Activated CD4-positive, alpha-beta T cell treated with anti-CD3 and anti-CD28 coated beads, Interleukin-2, Interleukin-4, amounts not matched to agents 100 ng/mL and 50 ng/mL, durations not matched to agents 16 hours and 8 hours (primary cell): Measurements from ENCODE around the gene OVOL1.

Experiments
- DNase-seq: peaks from one replicate; pipeline ENCODE4 v3.0.0-alpha.2; 2020; ENCODE audit warnings: low spot score

The OVOL1 gene

DNA sequence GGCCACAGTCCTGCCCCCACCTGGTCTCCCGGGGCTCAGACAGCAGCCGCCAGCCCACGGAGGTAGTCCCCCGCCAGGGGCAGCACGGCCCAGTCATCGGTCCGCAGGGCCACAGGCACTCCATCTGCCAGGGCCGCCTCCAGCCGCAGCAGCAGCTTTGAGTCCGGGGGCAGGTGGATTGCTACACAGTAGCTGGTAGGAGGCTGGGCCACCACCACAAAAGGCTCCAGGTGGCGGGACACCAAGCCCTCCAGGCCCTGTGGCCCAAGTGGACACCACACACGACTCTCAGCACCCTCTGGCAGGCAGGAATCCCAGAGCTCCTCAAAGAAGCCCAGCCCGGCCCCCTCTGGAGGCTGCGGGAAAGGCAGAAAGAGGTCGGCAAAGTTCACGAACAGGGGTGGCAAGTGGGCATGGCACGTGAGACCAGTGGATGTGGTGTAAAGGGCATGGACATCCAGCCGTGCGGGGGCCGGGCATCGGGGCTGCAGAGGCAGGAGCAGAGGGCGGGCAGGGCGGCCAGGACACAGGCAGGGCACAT, 9.0 kb upstream of the OVOL1 start:
- DNase-seq, result no peak

DNA sequence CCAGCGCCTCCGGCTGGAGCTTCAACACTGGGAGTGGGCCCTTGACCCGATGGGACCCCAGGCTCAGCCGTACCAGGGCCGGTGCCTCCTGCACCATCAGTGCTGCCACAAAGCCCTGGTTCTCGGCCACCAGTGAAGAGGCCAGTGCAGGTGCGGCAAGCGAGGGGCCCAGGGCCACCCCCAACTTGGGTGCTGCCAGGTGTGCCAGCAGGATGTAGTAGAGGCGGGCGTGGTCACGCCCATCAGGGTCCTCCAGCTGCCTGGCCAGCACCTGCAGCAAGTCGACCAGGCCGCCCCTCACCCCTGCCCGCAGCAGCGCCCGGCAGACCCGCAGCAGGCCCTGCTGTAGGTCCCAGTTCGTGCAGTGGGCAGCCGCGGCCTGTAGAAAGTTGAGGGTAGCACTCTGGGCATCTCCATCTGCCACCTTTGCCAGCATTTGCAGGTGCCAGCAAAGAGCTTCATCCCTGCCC, 8.4 kb upstream of the OVOL1 start:
- DNase-seq, result no peak

DNA sequence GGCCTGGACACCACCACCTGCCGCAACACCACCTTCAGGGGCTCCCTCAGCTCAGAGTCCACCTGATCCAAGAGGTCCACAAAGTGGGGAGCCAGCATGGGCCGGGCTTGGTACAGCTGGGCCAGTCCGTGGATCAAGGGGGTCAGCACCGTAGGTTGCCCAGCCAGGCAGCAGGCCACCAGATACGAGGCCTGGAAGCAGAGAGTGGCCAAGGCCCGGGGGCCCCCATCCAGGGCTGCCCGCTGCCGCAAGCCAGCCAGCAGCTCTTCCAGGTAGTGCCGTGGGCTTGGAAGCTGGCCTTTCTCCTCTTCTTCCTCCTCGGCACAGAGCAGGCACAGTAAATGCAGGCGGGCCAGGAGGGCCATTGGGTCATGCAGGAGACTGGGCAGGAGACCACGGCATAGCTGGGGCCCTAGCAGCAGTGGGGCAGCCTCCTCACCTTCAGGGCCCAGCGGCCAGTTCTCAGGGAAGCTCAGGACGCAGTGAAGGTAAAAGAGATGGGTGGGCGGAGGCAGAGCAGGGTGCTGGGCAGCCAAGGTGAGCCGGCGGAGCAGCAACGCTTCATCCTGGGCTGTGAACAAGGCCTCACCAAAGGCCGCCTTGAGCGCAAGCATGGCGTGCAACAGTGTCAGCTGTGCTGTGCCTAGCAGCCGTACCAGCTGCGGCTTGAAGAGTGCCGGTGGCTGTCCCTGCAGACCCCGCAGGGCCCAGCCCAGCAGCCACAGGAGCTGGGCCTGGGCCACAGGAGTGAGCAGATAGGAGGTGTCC, 7.8 kb upstream of the OVOL1 start:
- DNase-seq, result no peak

DNA sequence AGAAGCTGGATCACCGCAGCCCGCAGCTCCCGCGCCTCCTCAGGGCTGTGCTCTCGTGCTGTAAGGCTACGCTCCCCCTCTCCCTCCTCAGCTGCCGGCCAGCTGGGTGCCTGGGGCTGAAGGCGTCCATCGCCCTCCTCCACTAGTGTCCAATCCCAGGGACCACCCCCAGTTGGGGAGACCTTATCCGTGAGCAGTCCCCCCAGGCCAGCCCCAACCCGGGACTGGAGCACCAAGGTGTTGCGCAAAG, 7.3 kb upstream of the OVOL1 start:
- DNase-seq, result no peak

DNA sequence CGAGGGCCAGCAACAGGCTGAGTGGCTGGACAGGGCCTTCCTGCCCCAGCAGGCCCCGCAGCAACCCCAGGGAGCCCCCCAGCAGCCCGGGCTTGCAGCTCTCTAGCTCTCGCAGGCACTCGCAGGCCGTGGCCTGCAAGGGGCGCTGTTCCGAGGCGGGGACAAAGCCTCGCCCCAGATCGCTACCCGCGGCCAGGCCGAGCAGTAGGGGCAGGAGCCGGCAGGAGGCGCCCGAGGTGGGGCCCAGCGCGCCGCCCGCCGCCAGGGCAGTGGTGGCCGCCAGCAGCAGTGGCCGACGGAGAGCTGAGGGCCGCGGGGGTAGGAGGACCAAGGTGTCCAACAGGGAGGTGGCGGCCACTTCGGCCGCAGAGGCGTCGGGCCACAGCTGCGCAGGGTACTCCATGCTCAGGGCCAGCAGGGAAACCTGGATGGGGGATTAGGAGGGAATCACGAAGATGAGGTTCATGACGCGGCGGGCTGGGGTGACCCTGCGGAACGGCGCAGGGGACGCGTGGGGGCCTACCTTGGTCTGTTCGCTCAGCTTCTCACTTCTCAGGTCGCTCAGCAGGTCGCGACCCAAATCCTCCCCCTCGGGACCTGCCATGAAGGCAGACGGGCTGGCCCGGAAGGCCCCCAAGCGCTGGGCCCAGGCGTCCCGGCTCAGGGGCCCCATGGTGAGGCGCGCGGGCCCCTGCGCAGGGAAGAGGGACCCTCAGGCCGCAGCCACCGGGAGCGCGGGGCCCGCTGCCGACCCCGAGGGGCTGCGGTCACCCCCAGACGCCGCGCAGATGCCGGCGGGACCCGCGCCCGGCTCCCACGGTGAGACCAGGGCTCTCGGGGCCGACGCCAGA, 6.7 kb upstream of the OVOL1 start:
- DNase-seq, result peak; percentile 86

DNA sequence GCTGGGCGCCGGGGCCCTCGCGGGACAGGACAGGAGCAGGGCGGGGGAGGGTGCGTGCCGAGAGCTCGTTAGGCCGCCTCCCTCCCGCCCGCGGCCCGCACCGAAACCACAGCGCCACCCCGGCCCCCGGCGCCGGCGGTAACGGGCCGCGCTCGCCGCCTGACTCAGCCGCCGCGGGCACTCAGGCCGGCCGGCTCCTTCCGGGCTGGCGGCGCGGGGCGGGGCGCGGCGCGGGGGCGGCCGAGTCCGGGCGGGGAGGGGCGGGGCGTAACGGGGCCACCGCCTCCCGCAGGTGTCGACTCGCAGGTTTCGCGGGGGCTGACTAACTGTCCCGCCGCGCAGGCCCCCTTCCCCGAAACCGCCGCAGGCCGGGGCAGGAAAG, 6.1 kb upstream of the OVOL1 start, which contains the start of gene AP5B1:
Gene AP5B1, minus strand, starts transcription at position 207 of the 382 bp plus-strand sequence. CDS start 385 bp downstream, outside the sequence.
- DNase-seq, result peak; percentile 51

DNA sequence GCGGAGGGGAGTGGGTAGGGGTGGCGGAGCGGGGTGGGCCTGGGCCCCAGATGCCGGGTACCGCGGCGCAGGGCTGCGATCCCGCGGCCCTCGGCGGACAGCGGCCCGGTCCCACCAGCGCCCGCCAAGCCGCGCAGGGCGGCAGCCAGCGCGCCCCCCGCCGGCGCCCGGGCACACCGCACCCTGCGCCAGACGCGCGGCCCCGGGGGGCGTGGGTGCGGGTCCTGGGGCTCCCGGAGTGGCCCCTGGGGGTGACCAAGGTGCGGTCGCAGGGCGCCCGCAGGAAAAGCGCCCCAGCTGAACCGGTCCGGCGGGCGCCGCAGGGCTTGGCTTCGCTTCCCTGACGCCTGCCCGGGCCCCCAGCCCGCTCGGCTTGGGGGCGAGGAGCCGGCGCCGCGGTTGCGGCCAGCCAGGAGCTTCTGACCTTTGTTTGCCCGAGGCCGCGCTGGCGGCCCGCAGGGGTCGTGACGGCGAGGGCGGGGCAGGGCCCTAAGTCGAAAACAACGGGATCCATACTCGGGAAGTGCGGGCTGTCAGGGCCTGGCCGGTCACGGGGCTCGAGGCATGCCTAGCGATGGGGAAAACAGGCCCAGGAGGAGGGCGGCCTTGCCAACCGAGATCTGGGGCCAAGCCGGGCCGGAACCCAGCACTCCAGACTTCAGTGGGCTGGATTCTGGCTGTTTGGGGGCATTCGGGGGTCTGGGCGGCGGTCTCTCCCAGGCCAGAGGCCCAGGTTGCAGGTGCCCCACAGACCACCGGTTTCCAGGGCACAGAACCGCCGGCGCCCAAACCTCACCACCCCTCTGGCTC, 5.5 kb upstream of the OVOL1 start:
- no peak for DNase-seq

DNA sequence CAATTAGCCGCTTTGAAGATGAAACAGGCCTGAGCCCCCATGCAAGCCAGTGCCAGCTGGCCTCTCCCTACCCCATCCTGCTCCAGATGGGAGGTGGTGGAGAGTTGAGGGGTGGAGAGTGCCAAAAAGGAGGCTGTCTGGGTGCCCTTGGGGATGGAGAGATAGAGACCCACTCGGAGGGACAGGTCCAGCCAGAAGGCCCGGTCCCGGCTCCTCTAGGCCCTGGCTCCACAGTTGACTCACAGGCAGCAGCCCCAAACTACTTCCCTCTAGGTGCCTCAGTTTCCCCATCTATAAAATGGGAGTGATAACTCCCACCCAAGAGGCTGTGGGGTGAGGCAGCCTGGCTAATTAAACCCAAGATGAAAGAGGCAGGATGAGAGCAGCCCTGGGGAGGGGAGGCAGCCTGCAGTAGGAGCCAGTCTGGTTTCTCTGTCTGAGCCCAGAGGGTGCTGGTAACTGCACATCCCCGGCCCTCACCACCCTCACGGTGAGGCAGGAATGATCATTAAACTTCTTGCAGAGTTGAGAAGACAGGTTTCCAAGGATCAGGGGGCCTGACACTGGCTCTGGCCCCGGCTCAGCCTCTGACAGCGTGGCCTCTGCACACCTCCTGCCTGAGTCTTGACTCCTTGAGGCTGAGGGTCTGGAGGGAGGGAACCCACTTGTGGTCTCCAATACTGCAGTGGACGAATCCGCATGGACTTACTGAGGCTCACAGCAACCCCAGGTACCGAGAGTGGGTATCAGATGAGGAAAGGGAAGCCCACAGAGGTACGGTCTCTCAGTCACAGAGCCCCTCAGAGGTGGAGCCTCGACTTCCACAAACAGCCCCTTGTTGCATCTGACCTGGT, 4.7 kb upstream of the OVOL1 start:
- DNase-seq, result no peak

DNA sequence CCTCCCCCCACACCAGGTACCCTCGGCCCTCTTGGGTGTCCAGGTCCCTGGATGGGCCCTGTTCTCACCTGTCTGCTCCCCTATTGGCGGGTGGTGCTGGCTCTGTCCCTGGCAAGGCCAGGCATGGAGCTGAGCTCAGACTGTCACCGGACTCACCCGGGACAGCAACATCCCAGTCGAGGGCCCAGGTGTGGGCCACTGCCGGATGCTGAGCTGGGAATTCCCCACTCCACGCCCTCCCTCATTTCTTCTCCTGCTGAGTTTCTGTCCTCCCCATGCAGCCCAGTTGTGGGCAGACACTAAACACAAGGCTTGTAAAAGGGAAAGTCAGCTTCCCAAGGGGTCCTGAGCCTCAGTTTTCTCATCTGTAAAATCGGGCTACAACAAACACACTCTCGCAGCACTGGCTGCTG, 4.0 kb upstream of the OVOL1 start:
- no peak for DNase-seq

DNA sequence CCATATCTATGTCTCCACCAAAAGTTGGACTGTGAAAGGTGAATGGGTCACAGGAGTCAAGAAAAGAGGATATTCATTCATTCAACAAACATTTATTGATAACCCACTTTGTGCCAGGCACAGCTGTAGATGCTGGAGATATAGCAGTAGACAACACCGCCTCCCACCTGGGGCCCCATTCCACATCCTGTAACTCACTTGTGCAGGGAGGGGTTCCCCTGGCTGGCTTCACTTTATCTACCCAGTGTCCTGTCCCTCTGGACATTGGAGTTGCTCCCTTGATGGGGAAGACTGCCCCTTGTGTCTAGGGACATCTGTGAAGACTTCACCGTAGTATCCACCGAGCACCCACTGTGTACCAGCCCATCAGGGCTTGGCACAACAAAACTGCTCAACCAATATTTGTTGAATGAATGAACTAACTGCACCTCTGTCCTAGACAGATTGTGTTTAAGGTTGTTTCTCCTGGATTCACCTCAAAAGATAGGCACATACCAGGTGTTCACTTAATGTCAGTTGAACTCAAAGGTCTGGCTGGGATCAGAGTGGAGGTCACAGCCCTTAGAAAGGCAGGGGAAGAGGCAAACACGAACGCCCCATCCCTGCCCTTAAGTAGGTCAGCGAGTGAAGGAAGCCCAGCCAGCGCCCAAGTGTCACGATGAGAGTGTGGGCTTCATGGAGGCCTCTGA, 1.4 kb upstream of the OVOL1 start:
- DNase-seq, result no peak

DNA sequence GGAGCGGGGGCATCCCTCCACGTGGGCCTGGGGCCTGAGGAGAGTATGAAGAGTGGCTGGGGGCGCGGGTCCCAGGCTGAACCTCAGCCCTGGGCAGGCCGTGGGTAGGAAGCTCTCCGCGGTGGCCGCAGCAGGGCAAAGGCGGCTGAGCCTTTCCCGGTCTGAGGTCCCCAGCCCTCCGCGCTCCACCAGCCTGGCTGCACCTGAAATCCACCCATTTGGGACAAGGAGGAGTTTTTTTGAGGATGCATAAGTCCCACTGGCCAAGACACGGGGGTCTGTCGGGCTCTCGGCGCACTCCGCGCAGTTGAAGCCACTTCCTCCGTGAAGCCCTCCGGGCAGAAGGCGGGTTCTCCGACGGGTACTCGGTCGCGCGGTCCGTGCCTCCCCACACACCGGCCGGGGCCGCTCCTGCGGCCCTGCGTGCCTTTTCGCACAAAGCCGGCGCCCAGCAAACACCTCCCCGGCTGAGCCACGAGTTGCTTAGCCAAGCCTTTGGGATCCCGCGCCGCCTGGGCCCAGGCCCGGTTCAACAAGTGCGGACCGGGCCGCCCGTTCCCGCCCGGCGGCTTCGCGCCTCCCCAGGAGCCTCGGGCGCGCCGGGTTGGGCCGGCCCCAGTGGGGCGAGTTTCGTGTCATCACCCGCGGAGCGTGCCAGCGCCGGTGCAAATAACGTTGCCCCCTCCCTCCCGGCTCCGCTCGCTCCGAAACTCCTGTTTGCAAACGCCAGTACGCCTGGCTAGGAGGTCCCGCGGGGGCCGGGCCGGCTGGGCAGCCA, 666 bp upstream of the OVOL1 start:
- DNase-seq, result no peak

DNA sequence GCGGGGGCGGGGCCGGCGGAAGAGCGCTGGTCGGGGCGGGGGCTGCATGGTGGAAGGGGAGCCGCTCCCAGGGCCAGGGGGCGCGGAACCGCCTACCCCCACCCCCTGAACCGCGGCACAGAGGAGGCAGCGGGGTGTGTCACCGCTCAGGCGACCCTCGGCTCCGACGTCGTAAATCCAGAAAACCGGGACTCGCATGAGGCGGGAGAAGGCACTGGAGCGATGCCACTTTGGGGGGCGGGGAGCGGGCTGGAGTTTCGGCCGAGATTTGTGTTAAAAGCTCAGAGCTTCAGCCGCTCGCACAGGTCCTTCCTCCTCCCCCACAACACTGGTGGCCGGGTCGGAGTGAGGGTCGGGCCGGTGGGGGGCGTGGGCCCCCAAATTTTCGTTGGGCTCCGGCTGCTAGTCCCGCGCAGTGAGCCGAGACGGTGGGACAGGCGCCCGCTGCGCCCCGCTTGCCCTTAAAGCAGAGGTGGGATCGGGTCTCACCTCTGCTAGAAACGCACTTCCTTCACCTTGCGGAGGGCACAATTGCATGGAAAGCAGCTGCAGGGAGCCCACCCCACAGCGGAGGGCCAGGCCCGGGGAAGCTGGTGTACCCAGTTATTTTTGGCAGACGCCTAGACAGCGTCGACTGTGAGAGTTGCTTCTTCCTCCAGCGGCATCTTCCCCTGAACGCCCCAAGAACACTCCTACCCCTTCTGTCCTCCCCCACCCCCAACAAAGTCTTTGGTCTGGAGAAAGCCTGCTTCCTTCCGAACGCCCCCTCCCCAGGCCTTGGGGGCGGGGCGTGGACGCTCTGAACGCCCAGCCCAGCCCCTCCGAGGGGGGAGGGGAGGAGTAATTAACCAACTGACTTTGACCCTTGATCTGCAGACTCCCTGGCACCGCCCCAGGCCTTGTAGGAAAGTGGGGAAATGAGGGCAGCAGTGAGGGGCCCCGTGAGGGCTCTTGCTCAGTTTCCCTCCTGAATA, 1.1 kb downstream of the OVOL1 start:
- no peak for DNase-seq

DNA sequence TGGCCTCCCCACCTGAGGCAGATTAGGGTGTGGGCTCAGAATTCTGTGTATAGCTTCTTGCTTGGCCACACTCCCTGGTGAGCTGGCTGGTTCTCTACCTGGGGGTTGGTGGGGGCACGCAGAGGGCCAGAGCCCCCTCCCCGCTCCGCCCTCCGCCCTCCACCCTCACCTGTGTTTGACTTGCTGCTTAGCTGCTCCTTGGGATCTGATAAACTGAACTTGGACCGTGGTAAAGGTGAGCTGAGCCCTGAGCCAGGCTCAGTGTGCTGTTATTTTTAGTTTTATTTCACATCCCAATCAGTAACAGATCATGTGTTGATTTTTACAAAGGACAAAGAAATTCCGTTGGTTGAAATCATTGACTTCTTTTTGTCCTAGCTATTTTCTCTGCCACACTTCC, 2.0 kb downstream of the OVOL1 start:
- DNase-seq, result no peak

DNA sequence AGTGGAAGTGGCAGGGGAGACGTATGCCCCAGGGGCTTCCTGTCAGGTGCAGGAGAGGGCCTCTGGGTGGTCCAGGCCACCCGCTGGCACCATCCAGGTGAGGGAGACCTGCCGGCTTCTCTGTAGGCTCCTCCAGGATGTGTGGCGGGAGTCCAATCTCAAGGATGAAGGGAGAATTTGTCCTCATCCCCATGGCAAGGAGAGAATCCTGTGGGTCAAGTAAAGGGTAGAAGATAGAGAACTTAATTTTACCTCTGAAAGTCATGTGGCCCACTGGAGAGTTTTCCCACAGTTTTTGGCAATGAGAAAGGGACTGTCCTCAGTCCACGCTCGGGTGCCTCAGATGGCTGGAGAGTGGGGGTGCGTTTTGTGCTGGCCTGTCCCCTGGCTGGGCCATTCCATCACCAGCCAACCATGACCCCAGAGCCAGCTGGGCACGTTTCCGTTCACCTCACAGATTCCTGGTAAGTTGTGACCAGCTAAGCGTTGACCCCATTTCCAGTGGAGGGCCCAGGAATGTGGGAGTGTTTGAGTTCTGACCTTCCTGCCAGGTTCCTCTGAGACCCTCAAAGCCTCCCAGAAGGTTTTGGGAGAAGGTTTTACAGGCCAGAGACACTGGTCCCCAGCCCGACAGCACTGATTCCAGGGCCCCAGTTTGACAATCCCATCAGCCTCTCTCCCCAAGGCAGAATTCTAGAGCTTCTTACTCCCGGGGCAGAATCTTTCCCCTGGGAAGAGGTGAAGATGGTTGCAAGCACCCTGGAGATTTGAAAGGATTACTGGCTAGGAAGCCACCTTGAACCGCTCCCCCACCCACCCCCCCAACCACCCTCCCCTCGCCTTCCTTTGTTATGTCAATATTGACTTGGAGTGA, 2.6 kb downstream of the OVOL1 start:
- DNase-seq, result no peak

DNA sequence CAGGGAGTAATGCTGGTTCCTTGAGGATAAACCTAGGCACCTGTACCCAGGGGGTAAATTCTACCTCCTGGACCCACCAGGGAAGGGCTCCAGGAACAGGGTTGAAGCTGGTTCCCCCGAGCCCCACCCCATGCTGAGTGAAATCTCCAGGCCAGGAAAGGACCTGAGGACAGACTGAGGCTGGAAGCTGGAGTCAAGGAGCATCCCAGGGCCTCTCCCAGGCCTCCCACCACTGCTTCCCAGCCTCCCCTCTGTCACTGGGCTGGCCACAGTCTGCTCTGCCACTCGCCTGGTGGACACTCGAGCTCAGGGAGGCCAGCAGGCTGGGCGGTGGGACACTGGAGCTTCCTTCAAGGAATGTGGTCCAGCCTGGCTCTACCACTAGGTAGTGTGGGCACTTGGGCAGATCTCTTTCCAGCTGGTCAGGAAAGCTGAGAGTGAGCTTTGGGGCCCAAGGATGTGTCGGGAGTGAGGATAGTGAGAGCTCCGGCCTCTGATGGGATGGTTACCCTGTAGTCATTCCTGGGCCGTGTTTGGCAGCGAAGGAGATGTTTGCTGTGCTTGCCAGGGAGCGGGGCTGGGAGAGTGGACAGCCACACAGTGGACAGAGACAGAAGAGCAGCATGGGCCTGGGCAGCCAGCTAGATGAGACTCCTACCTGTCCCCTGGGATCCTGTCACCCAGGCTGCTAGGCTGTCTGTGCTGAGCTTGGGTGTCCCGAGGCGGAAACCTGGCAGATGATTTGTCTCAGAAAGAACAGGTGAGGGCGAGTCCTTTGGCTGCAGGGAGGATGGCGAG, 3.4 kb downstream of the OVOL1 start:
- no peak for DNase-seq

DNA sequence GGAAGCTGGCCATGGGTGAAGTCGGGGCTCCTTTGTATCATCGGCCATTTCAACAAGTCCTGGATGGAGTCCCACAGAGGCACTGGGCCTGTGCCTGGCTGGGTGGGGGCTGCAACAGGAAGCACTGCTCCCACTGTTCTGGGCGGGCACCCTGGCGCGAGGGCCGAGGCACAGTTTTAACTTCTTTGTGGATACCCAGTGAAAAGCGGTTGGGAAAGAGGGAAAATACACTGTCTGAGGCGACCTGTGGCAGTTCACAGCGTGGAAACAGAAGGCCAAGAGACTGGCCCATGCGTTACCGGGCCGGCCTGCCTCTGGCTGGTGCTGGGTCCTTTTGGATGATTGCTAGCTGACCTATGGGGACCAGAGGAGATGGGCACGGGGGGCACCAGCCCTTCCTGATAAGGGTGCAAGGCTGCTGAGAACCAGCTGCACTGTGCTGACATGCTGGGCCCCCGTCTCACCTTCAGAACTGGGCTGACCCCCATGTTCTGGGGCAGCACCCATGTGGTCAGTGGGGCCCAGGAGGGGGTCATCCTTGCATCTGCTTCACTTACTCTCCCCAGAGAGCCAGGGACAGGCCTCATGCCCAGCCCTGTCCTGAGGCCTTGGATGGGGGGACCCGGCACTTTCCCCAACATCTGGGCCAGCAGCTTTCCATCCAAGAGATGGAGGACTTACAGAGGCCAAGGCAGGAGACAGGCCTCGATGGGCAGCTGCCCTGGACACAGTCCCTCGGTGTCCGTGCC, 4.2 kb downstream of the OVOL1 start:
- no peak for DNase-seq
